Measurements from ENCODE around the gene ETS2. TPM values are rescaled to one million over a fixed set of nuclear protein-coding genes. Genes with fewer than 3 reads are reported as not detected.

The ETS2 gene
- total RNA-seq, 1 experiment from 2014 or later: 49.9 TPM

DNA sequence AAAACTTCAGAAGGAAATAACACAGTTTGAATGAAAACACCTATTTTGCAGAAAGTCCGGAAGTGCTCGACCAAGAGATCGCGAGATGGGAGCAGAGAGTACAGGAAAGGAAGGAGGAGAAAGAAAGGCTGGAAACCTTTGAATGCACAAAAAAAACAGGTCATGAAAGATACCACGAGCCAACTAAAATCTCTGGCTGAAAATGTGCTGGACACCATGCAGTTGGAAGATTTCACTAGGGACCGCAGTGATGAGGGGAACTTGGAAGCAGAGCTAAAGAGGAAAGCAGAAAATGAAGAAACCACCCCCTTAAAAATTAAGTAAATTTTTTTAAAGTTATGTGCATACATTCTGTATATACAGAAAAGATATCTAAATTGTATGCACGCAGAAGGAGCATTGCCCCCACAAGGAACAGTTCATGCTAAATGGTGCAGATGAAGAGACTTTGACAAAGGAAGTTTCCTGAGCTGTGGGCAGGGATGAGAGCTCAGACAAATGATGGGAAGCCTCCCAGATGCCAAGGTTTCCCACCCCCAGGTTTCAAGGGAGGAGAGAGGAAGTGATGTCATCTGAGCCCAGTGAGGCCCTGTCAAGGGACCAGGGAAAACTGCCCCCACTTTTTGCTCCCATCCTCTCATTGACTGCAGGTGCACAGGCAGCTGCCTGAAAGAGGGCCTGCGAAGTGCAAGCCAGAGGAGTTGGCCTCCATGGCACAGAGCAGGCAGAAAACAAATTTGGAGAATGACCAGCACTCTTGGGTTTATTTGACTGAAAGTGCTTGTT, 52.5 kb downstream of the ETS2 start:
- intact Hi-C loops (cut with micrococcal nuclease; ENCODE audit: unreplicated experiment): no loop called here
- Mint-ChIP-seq H3K4me1 (ENCODE audit: low read depth, unreplicated experiment) (peaks cover 14% of the 10 kb centered on the region), H3K27me3 (ENCODE audit: unreplicated experiment) (no peaks in the 10 kb centered on the region), H3K4me3 (ENCODE audit: low read depth, unreplicated experiment) (no peak overlapping the region), H3K27ac (ENCODE audit: unreplicated experiment) (no peak overlapping the region), H3K36me3 (ENCODE audit: insufficient read depth, unreplicated experiment) (no peaks in the 10 kb centered on the region), H3K9me3 (ENCODE audit: low read depth, unreplicated experiment) (no peaks in the 10 kb centered on the region)
- no TSS peak for BruUV-seq (replicated peaks)
- no peak for DNase-seq
- CTCF ChIA-PET: no interaction called here
- TF ChIP-seq, protein P1, sequence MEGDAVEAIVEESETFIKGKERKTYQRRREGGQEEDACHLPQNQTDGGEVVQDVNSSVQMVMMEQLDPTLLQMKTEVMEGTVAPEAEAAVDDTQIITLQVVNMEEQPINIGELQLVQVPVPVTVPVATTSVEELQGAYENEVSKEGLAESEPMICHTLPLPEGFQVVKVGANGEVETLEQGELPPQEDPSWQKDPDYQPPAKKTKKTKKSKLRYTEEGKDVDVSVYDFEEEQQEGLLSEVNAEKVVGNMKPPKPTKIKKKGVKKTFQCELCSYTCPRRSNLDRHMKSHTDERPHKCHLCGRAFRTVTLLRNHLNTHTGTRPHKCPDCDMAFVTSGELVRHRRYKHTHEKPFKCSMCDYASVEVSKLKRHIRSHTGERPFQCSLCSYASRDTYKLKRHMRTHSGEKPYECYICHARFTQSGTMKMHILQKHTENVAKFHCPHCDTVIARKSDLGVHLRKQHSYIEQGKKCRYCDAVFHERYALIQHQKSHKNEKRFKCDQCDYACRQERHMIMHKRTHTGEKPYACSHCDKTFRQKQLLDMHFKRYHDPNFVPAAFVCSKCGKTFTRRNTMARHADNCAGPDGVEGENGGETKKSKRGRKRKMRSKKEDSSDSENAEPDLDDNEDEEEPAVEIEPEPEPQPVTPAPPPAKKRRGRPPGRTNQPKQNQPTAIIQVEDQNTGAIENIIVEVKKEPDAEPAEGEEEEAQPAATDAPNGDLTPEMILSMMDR (IDR thresholded peaks at IDR 0.05; ENCODE audit: unreplicated experiment): no peak

DNA sequence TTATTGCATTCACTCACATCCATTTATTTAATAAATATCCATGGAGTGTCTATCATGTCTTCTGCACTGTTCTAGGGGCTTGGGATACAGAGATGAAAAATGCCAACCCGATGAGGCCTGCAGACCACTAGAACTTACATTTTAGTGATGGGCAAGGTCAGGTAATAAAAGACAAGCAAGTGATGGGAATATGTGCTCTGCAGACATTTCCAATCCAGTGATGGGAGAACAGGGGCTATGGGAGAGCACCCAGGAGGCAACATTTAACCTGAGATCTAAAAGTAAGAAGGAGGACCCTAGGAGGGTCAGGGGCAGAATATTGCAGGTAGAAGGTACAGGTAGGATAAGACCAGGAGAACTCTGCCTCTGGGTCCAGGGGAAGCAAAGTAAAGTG, 53.1 kb downstream of the ETS2 start:
- TF ChIP-seq, protein P1 (IDR thresholded peaks at IDR 0.05; ENCODE audit: unreplicated experiment): no peak
- intact Hi-C loops (cut with micrococcal nuclease; ENCODE audit: unreplicated experiment): no loop called here
- no TSS peak for BruUV-seq (replicated peaks)

DNA sequence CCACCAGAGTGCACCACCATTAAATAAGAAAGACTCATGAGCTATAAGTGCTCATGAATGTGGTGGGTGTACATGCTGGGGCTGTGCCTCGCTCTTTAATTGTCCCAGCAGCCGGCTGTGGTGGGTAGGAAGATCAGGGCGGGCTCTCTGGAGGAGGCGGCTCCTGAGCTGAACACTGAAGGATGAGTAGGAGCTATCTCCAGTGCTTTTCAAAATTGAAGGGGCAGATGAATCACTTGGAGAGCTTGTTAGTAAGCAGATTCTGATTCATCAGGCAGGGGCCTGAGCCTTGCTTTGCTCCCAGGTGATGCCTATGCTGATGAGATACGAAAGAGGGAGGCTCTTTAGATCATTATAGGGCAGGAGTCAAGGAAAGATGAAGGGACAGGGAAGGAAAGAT, 54.1 kb downstream of the ETS2 start:
- Mint-ChIP-seq H3K27me3 (ENCODE audit: unreplicated experiment) (no peaks in the 10 kb centered on the region), H3K36me3 (ENCODE audit: insufficient read depth, unreplicated experiment) (no peaks in the 10 kb centered on the region), H3K9me3 (ENCODE audit: low read depth, unreplicated experiment) (no peaks in the 10 kb centered on the region), H3K27ac (ENCODE audit: unreplicated experiment) (no peak overlapping the region), H3K4me3 (ENCODE audit: low read depth, unreplicated experiment) (no peak overlapping the region), H3K4me1 (ENCODE audit: low read depth, unreplicated experiment) (no peaks in the 10 kb centered on the region)
- no peak for DNase-seq
- CTCF ChIA-PET: no interaction called here
- no TSS peak for BruUV-seq (replicated peaks)
- TF ChIP-seq, protein P1 (IDR thresholded peaks at IDR 0.05; ENCODE audit: unreplicated experiment): no peak
- intact Hi-C loops (cut with micrococcal nuclease; ENCODE audit: unreplicated experiment): no loop called here

More for the DNA sequence above, 53.1 kb downstream of the ETS2 start:
- no peak overlapping the region for H3K27ac Mint-ChIP-seq (ENCODE audit: unreplicated experiment)
- H3K36me3 Mint-ChIP-seq (ENCODE audit: insufficient read depth, unreplicated experiment): no peaks in the 10 kb centered on the region
- H3K4me1 Mint-ChIP-seq (ENCODE audit: low read depth, unreplicated experiment): peaks cover 8% of the 10 kb centered on the region
- H3K9me3 Mint-ChIP-seq (ENCODE audit: low read depth, unreplicated experiment): no peaks in the 10 kb centered on the region
- DNase-seq: no peak
- H3K27me3 Mint-ChIP-seq (ENCODE audit: unreplicated experiment): no peaks in the 10 kb centered on the region
- CTCF ChIA-PET: no interaction called here
- H3K4me3 Mint-ChIP-seq (ENCODE audit: low read depth, unreplicated experiment): no peak overlapping the region

DNA sequence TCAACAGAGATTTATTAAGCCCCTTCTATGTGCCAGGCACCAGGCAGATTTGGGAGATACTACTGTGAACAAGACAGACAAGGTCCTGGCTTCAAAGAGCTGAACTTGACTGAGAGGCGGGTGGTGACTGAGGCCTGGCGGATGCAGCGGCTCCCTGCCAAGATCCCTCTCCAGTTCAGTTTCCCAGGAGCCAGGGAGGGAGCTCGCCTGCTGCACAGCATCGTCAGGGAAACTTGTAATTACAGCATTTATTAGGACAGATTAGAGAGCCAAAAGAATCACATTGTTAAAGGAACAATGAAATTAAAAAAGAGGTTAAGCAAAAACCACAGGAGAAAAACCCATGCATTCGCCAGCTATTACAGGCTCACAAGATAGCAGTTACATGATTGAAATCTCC, 55.3 kb downstream of the ETS2 start:
- no peak overlapping the region for H3K27ac Mint-ChIP-seq (ENCODE audit: unreplicated experiment)
- intact Hi-C loops (cut with micrococcal nuclease; ENCODE audit: unreplicated experiment): no loop called here
- H3K36me3 Mint-ChIP-seq (ENCODE audit: insufficient read depth, unreplicated experiment): no peaks in the 10 kb centered on the region
- H3K4me3 Mint-ChIP-seq (ENCODE audit: low read depth, unreplicated experiment): no peak overlapping the region
- H3K27me3 Mint-ChIP-seq (ENCODE audit: unreplicated experiment): no peaks in the 10 kb centered on the region
- no TSS peak for BruUV-seq (replicated peaks)
- no peaks in the 10 kb centered on the region for H3K4me1 Mint-ChIP-seq (ENCODE audit: low read depth, unreplicated experiment)
- TF ChIP-seq, protein P1 (IDR thresholded peaks at IDR 0.05; ENCODE audit: unreplicated experiment): no peak
- H3K9me3 Mint-ChIP-seq (ENCODE audit: low read depth, unreplicated experiment): no peaks in the 10 kb centered on the region
- CTCF ChIA-PET: no interaction called here
- no peak for DNase-seq

All from Calu3 (cell line).